OCI-LY7 (cell line): ENCODE results near the gene SLC30A4. TPM values are rescaled to one million over a fixed set of nuclear protein-coding genes. Genes with fewer than 3 reads are reported as not detected.

Source experiments
- BruUV-seq: library from RNA; stranded (reverse); fragments of 400-500 nt; replicated peaks from 2 replicates; lab custom pipeline; 2021; lab: Mats Ljungman, UMichigan
- CTCF ChIA-PET: fragments of 300-600 bp; sonication (Branson Sonifier 250); formaldehyde crosslinking; loops from one replicate; lab custom pipeline; 2022; ENCODE audit warnings: antibody characterized with exemption; ENCODE audit not compliant: unreplicated experiment; lab: Charles Lee
- POLR2A ChIA-PET: fragments of 300-600 bp; sonication (Branson Sonifier 250); formaldehyde crosslinking; loops from one replicate; lab custom pipeline; 2022; ENCODE audit warnings: antibody characterized with exemption; lab: Charles Lee
- DNase-seq: peaks from one replicate; pipeline ENCODE4 v3.0.0-alpha.2; 2015; ENCODE audit warnings: low spot score
- H2AFZ ChIP-seq: fragments of 200-600 bp; sonication (generic), shearing (Covaris generic); 2 replicates; pipeline ENCODE4 v1.6.1; 2014; ENCODE audit warnings: mild to moderate bottlenecking, antibody characterized with exemption, low read length, moderate library complexity
- H3K27ac ChIP-seq: fragments of 200-600 bp; sonication (generic); 2 replicates; pipeline ENCODE4 v1.5.1; 2014; ENCODE audit warnings: mixed run types, low read depth, mild to moderate bottlenecking, moderate library complexity, low read length, inconsistent platforms; ENCODE audit not compliant: poor library complexity, severe bottlenecking
- H3K36me3 ChIP-seq: fragments of 200-600 bp; sonication (generic); 2 replicates; pipeline ENCODE4 v1.6.1; 2014; ENCODE audit warnings: mild to moderate bottlenecking, antibody characterized with exemption, low read length, moderate library complexity, mixed read lengths; ENCODE audit not compliant: insufficient read depth
- H3K4me1 ChIP-seq: fragments of 200-600 bp; sonication (generic); 2 replicates; pipeline ENCODE4 v1.5.1; 2014; ENCODE audit warnings: mild to moderate bottlenecking, low read length; ENCODE audit not compliant: insufficient read depth, poor library complexity, severe bottlenecking
- H3K4me2 ChIP-seq: fragments of 200-600 bp; sonication (generic); 2 replicates; pipeline ENCODE4 v1.6.1; 2014; ENCODE audit warnings: mild to moderate bottlenecking, low read length
- H3K4me3 ChIP-seq: fragments of 200-600 bp; sonication (generic); 2 replicates; pipeline ENCODE4 v1.5.1; 2014; ENCODE audit warnings: mild to moderate bottlenecking, low read depth, low read length; ENCODE audit not compliant: poor library complexity, severe bottlenecking
- H3K79me2 ChIP-seq: fragments of 200-600 bp; sonication (generic); 2 replicates; pipeline ENCODE4 v1.6.1; 2016; ENCODE audit warnings: low read depth, mild to moderate bottlenecking, low read length, moderate library complexity, mixed read lengths; ENCODE audit not compliant: insufficient read depth
- H3K9me2 ChIP-seq: fragments of 200-600 bp; sonication (generic); 2 replicates; pipeline ENCODE4 v1.6.1; 2016; ENCODE audit warnings: mild to moderate bottlenecking, low read length, mixed read lengths; ENCODE audit not compliant: insufficient read depth
- H3K9me3 ChIP-seq: fragments of 200-600 bp; sonication (generic); 2 replicates; pipeline ENCODE4 v1.6.1; 2014; ENCODE audit warnings: mild to moderate bottlenecking, mixed run types, low read length, mixed read lengths
- H4K20me1 ChIP-seq: fragments of 200-600 bp; sonication (generic); 2 replicates; pipeline ENCODE4 v1.6.1; 2014; ENCODE audit warnings: mild to moderate bottlenecking, antibody characterized with exemption, low read length, moderate library complexity, mixed read lengths; ENCODE audit not compliant: insufficient read depth
- CTCF ChIP-seq: fragments of 200-600 bp; sonication (generic); conservative IDR thresholded peaks from 2 replicates; pipeline ENCODE4 v1.5.1; 2014; ENCODE audit warnings: mild to moderate bottlenecking, antibody characterized with exemption, low read length, moderate library complexity, mixed read lengths
- EZH2phosphoT487 ChIP-seq: fragments of 200-600 bp; sonication (generic); IDR thresholded peaks from 2 replicates; pipeline ENCODE4 v1.6.1; 2018; ENCODE audit warnings: low read depth, borderline replicate concordance, mild to moderate bottlenecking, mixed run types, antibody characterized with exemption, low read length, moderate library complexity, mixed read lengths
- intact Hi-C: fragments of 100-400 bp; cut with micrococcal nuclease; formaldehyde crosslinking; loops from one replicate; pipeline ENCODE4 v1.10.0; 2022; ENCODE audit not compliant: unreplicated experiment
- total RNA-seq, 2 experiments: library from RNA; depleted of rRNA in 1 of 2; stranded (reverse); fragments of >200 nt in 1 of 2; shearing (Covaris generic) in 1 of 2; gene quantifications; 2 replicates each; pipeline ENCODE4 v1.2.3, GENCODE V29; 2014 to 2022

The SLC30A4 gene
- total RNA-seq, 2 experiments from 2014 or later = 0.13 to 3.5 TPM

- intact Hi-C loops = no loop called here
- no peak for TF ChIP-seq EZH2phosphoT487
- TF ChIP-seq CTCF = no peak
- no peaks in the 10 kb centered on the region for H3K4me1 ChIP-seq
- POLR2A ChIA-PET = no interaction called here
- no peak overlapping the region for H2AFZ ChIP-seq
- H3K36me3 ChIP-seq = no peaks in the 10 kb centered on the region
- no TSS peak for BruUV-seq
- no peak overlapping the region for H3K4me3 ChIP-seq
- no peaks in the 10 kb centered on the region for H3K9me3 ChIP-seq
- DNase-seq = no peak
- H3K9me2 ChIP-seq = no peaks in the 10 kb centered on the region
- H3K79me2 ChIP-seq = no peaks in the 10 kb centered on the region
- no peaks in the 10 kb centered on the region for H4K20me1 ChIP-seq
- H3K27ac ChIP-seq = no peak overlapping the region
- H3K4me2 ChIP-seq = no peak overlapping the region
- CTCF ChIA-PET = no interaction called here
Observed at GRCh38 chr15:45551676-45552075, 29.1 kb upstream of the SLC30A4 start.

GRCh38 chr15:45550436-45550835 is 27.9 kb upstream of the SLC30A4 start:
- POLR2A ChIA-PET = interaction anchor here (1.5 kb wide), 1 partner anchor 35 kb away, joined by 4 read pairs; no protein-coding TSS in a partner anchor
- no peak for TF ChIP-seq EZH2phosphoT487
- no peak for TF ChIP-seq CTCF
- Histone ChIP-seq H3K4me3 (no peak overlapping the region), H2AFZ (no peak overlapping the region), H3K27ac (no peak overlapping the region), H3K4me1 (peaks cover 9% of the 10 kb centered on the region), H3K79me2 (no peaks in the 10 kb centered on the region), H4K20me1 (no peaks in the 10 kb centered on the region), H3K9me2 (no peaks in the 10 kb centered on the region), H3K9me3 (no peaks in the 10 kb centered on the region), H3K36me3 (no peaks in the 10 kb centered on the region), H3K4me2 (no peak overlapping the region)
- DNase-seq = no peak
- BruUV-seq = no TSS peak
- intact Hi-C loops = no loop called here
- CTCF ChIA-PET = no interaction called here

GRCh38 chr15:45549541-45550220 is 27.1 kb upstream of the SLC30A4 start:
- DNase-seq = no peak
- no TSS peak for BruUV-seq
- ChIA-PET CTCF (no interaction called here), POLR2A (interaction anchor here (0.6 to 1.5 kb wide), 5 partner anchors 19 to 38 kb away, joined by 3 to 4 read pairs (median 3); partner anchors contain the start of gene BLOC1S6)
- no peaks in the 10 kb centered on the region for H3K36me3 ChIP-seq
- no peaks in the 10 kb centered on the region for H4K20me1 ChIP-seq
- H3K27ac ChIP-seq = no peak overlapping the region
- TF ChIP-seq EZH2phosphoT487 (no peak), CTCF (no peak)
- H3K79me2 ChIP-seq = no peaks in the 10 kb centered on the region
- peaks cover 17% of the 10 kb centered on the region for H3K4me1 ChIP-seq
- intact Hi-C loops = no loop called here
- no peaks in the 10 kb centered on the region for H3K9me2 ChIP-seq
- no peak overlapping the region for H3K4me2 ChIP-seq
- no peaks in the 10 kb centered on the region for H3K9me3 ChIP-seq
- no peak overlapping the region for H2AFZ ChIP-seq
- no peak overlapping the region for H3K4me3 ChIP-seq
